Lower leg skin (tissue), 4 donors: Measurements from ENCODE around the gene MRFAP1L1. TPM values are rescaled to one million over a fixed set of nuclear protein-coding genes. Genes with fewer than 3 reads are reported as not detected.
"Not testable (repeated sequence)": the region's sequence is repeated elsewhere in the genome, so short reads cannot be mapped to it uniquely, and the experiment has no call there.

ENCODE experiments used
- DNase-seq, 2 donors: peaks; one replicate each; pipeline ENCODE4 v3.0.0-alpha.2; 2019; ENCODE audit warnings: low spot score in 2 of 2
- H3K4me3 ChIP-seq: fragments of 200-600 bp; sonication (generic); 2 replicates; pipeline ENCODE4 v1.5.1; 2017; ENCODE audit warnings: mild to moderate bottlenecking, low read depth; ENCODE audit not compliant: poor library complexity, severe bottlenecking
- CTCF ChIP-seq, 3 donors: fragments of 450-650 bp; IDR thresholded peaks; one replicate each; pipeline ENCODE4 v1.5.1; 2016; ENCODE audit warnings: antibody characterized with exemption in 3 of 3, mild to moderate bottlenecking in 3 of 3, moderate library complexity in 2 of 3
- POLR2A ChIP-seq, 2 donors: fragments of 450-650 bp; IDR thresholded peaks; one replicate each; pipeline ENCODE4 v1.6.1; 2016 to 2017; ENCODE audit warnings: antibody characterized with exemption in 2 of 2, mild to moderate bottlenecking in 1 of 2, moderate library complexity in 1 of 2
- WGBS, 2 donors: methylation state at CpG; one replicate each; pipeline ENCODE4 v1.1.5; 2018; 5-methylcytosine and 5-hydroxymethylcytosine counted together
- intact Hi-C: fragments of 100-400 bp; cut with DNase I; formaldehyde crosslinking; loops from one replicate; pipeline ENCODE4 v1.15.0; 2023; ENCODE audit warnings: low total_unique reads
- total RNA-seq, 4 donors: library from RNA; depleted of rRNA; stranded (reverse); fragments of >200 nt; gene quantifications; one replicate each; pipeline ENCODE4 v1.1.0, GENCODE V29; 2016

The MRFAP1L1 gene
- total RNA-seq: 10 to 100 TPM; 52.8 to 73.8 (median 69.1) TPM

GRCh38 chr4:6709230-6710114 is at the start of gene MRFAP1L1:
MRFAP1L1 (minus strand) TSS chr4:6709865; CDS start chr4:6709629, 236 bp downstream.
- peak within 1 kb of the TSS; percentile 72 for H3K4me3 ChIP-seq
- WGBS, 2 donors: 0 to 1% methylated on average over 72 of the region's 72 CpGs
- peak; percentile 96 to 99 for DNase-seq
- no peak for TF ChIP-seq POLR2A (IDR thresholded peaks at IDR 0.05)
- TF ChIP-seq CTCF (IDR thresholded peaks at IDR 0.05): no peak
- intact Hi-C loops: no loop called here

GRCh38 chr4:6758728-6759127 is 49.1 kb upstream of the MRFAP1L1 start:
- 68 to 81% methylated on average over 4 of the region's 4 CpGs for WGBS, 2 donors
- no peak overlapping the region for H3K4me3 ChIP-seq

GRCh38 chr4:6756345-6756744 is 46.7 kb upstream of the MRFAP1L1 start:
- H3K4me3 ChIP-seq, DNase-seq, intact Hi-C loops: not testable (repeated sequence)
- WGBS, 2 donors: 78 to 94% methylated on average over 2 to 4 of the region's 6 CpGs

More at GRCh38 chr4:6758728-6759127, 49.1 kb upstream of the MRFAP1L1 start:
- intact Hi-C loops: no loop called here
- DNase-seq: no peak
- no peak for TF ChIP-seq CTCF (IDR thresholded peaks at IDR 0.05)
- no peak for TF ChIP-seq POLR2A (IDR thresholded peaks at IDR 0.05)

GRCh38 chr4:6755088-6755753 is 45.6 kb upstream of the MRFAP1L1 start:
- no peak overlapping the region for H3K4me3 ChIP-seq
- intact Hi-C loops: no loop called here
- TF ChIP-seq POLR2A (IDR thresholded peaks at IDR 0.05) (no peak), CTCF (IDR thresholded peaks at IDR 0.05) (no peak)
- 71 to 72% methylated on average over 5 of the region's 5 CpGs for WGBS, 2 donors
- DNase-seq: no peak

- H3K4me3 ChIP-seq: no peak overlapping the region
- intact Hi-C loops: no loop called here
- WGBS, 2 donors: 89 to 95% methylated on average over 3 of the region's 3 CpGs
- TF ChIP-seq POLR2A (IDR thresholded peaks at IDR 0.05): no peak
- TF ChIP-seq CTCF (IDR thresholded peaks at IDR 0.05): no peak
- DNase-seq: no peak
These were observed 44.9 kb upstream of the MRFAP1L1 start for GRCh38 chr4:6754481-6755087.

GRCh38 chr4:6753891-6754290 is 44.2 kb upstream of the MRFAP1L1 start:
- no peak overlapping the region for H3K4me3 ChIP-seq
- no peak for DNase-seq
- intact Hi-C loops: no loop called here
- no peak for TF ChIP-seq POLR2A (IDR thresholded peaks at IDR 0.05)
- TF ChIP-seq CTCF (IDR thresholded peaks at IDR 0.05): no peak
- 80 to 91% methylated on average over 9 of the region's 9 CpGs for WGBS, 2 donors
